Frontal cortex (tissue), 4 donors: Measurements from ENCODE around the gene LY86. TPM values are rescaled to one million over a fixed set of nuclear protein-coding genes. Genes with fewer than 3 reads are reported as not detected.
A peak's percentile ranks its signal among the peaks of the same experiment; 100 is the strongest.

ENCODE experiments used
- DNase-seq, 2 donors: peaks; one replicate each; pipeline ENCODE4 v3.0.0; 2012; ENCODE audit warnings: low spot score in 2 of 2
- FAIRE-seq: peaks from 2 replicates; lab custom pipeline; 2012; peaks lifted over from hg19 to GRCh38; lab: Jason Lieb, UNC
- total RNA-seq: library from RNA; depleted of rRNA; stranded (reverse); fragments of >200 nt; gene quantifications from one replicate; pipeline ENCODE4 v1.2.3, GENCODE V29; 2014
- donor health status: control.
- donor health status: control.
- donor health status: control.

Gene LY86
- total RNA-seq, 1 donor from 2014 or later = 2.9 TPM

DNA sequence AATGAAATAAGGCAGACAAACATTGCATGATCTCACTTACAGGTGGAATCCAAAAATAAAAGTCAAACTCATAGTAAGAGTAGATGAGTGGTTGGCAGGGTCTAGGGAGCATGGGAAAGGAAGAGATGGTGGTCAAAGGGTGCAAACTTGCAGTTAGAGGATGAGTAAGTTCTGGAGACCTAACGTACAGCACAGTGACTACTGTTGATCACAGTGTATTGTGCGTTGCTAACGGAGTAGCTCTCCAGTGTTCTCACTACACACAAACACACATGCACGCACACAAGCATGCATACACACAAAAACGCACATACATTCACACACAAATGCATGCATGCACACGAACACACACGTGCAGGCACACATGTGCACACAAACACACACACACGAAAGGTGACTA, 54.9 kb downstream of the LY86 start:
- no peak for FAIRE-seq
- DNase-seq = no peak

DNA sequence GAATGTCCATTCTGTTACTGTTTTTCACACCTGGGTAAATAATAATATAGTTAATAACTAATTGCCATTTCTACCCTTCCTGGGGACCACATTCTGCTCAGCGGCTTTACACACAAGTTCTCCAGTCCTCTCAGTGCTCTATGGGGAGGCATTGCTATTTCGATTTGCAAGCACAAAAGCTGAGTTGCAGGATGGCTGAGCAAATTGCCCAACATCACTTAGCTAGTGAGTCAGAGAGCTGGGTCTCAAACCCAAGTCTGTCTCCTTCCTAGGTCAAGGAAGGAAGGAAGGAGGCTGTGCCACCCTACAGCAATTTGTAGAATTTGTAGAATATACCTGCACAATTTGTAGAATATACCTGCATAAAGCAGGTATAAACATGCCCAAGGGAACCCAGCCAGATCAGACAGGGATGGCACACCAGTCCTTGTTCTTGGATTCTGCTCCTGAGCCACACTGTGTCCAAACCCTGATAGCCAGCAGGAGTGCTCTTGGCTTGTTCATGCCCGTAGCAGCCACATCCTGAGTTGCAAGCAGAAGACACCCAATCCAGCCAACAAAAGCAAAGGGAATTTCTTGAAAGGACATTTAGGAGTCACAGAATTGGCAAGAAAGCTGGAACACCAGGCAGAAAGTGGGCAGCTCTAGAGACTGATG, 56.9 kb downstream of the LY86 start:
- FAIRE-seq (no peak), DNase-seq (no peak)

DNA sequence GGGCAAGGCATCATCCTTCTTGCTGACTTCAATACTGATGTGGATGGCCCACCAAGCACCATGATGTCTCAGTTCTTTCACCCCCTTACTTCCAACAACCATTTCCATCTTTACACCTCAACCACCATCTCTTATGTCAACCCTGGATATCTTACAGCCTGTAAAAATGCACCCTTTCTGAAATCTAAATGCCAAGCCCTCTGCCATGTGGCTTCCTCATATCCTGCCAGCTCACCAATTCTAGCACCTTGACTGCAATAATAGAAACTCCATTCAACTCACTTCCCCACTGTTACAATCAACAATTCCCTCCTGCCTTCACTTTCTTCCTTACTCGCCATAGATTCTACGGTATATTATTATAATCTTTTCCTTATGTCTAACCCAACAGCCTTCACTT, 57.9 kb downstream of the LY86 start:
- FAIRE-seq = no peak
- DNase-seq = no peak

DNA sequence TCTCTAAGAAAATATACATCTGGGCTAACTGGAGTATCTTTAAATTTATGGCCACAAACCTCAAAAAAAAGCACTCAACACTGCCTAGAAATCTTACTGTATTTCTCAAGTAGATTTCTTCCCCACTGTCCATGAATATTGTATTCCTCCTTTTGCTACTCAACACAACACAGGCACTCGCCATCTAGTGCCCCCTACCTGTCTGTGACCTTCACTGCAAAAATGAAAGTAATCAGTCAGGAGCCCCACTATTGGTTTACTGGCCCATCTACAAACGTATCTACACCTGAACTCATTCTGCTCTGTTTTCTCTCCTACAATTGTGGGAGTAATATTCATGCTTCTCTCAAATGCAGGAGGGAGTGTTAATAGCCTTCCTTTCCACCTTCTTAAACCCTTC, 58.3 kb downstream of the LY86 start:
- DNase-seq (no peak), FAIRE-seq (no peak)

DNA sequence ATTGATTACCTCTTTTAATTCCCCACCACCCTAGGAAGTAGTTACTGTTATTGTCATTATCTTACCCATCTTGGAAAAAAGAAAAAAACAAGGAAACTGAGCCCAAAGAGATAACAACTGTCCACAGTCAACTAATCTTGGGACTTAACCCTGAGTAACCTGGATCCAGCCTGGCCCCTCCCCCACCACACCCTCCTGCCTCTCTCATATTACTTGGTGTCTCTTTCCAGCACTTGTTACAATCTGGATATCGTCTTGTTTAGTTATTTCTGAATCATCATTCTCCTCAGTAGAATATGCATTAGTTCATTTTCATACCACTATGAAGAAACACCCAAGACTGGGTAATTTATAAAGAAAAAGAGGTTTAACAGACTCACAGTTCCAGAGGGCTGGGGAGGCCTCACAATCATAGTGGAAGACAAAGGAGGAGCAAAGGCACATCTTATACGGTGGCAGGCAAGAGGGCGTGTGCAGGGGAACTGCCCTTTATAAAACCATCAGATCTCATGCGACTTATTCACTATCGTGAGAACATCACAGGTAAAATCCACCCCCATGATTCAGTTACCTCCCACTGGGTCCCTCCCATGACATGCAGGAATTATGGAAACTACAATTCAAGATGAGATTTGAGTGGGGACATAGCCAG, 60.3 kb downstream of the LY86 start:
- no peak for DNase-seq
- no peak for FAIRE-seq

DNA sequence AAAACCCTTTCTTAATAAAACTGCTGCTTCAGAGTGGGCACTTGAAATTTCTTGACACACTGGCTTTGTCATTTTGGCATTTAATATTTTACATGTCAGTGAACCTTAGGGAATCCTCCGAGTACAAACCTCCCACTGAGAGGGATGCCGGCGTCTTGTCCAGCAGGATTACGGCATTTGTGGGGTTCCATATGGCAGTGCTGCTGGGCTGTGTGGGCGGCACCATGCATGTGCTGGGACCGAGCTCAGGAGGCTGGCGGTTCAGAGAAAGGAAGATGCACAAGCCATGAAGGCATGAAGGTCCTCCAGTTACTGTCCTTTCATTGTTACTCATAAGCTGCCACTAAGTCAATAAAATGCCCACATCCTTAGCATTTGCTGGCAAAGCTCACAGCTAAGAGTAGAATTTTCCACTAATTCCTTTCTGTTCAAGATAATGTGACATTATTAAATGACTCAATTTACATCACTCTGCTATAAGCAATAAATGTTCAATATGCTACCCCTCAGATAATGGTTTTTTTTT, 61.4 kb downstream of the LY86 start:
- FAIRE-seq = no peak
- no peak for DNase-seq

DNA sequence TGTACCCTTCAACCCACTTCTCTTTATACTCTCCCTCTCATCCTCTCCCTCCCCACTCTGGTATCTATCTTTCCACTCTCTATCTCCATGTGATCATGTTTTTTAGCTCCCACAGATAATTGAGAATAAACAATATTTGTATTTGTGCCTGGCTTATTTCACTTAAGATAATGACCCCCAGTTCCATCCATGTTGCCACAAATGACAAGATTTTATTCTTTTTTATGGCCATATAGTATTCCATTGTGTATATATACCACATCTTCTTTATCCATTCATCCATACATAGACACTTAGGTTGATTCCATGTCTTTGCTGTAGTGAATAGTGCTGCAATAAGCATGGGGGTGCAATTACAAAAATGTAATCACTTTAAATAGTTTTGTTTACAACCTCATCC, 62.3 kb downstream of the LY86 start:
- FAIRE-seq (no peak), DNase-seq (no peak)

DNA sequence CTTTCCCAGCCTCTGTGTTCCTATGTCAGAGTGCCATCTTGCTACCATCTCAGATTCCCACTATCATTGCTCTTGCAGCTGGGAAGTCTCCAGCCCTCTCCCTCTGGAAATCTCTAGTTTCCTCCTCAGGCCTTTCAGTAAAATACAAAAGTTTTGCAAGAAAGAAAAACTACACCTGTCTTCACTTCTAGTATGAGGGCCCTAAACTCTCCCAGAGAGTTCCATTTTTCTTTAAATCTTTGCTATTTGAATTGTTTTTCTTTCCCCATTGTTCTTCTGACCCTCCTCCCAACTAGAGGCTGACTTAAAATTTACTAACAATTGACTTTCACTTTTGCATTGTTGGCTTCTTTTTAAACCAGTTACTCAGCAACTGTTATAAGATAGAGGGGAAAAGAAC, 62.8 kb downstream of the LY86 start:
- FAIRE-seq (no peak), DNase-seq (no peak)

DNA sequence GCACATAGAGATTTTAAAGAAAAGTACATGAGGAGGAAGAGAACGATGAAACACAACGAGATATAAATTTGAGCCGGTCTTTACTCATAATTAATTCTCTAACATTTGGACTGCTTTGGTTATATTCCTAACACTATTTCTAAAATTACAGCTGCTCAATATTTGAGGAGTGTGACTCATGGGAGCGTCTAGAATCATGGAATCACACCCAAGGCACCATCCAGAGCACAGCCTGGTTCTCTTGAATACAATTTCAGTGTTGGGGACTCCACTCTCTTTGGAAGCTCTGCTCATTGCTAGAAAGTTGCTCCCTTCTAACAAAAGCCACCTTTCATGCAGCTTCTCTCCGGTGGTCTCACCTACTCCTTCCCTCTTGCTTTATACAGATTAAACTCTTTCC, 64.4 kb downstream of the LY86 start:
- no peak for FAIRE-seq
- no peak for DNase-seq

DNA sequence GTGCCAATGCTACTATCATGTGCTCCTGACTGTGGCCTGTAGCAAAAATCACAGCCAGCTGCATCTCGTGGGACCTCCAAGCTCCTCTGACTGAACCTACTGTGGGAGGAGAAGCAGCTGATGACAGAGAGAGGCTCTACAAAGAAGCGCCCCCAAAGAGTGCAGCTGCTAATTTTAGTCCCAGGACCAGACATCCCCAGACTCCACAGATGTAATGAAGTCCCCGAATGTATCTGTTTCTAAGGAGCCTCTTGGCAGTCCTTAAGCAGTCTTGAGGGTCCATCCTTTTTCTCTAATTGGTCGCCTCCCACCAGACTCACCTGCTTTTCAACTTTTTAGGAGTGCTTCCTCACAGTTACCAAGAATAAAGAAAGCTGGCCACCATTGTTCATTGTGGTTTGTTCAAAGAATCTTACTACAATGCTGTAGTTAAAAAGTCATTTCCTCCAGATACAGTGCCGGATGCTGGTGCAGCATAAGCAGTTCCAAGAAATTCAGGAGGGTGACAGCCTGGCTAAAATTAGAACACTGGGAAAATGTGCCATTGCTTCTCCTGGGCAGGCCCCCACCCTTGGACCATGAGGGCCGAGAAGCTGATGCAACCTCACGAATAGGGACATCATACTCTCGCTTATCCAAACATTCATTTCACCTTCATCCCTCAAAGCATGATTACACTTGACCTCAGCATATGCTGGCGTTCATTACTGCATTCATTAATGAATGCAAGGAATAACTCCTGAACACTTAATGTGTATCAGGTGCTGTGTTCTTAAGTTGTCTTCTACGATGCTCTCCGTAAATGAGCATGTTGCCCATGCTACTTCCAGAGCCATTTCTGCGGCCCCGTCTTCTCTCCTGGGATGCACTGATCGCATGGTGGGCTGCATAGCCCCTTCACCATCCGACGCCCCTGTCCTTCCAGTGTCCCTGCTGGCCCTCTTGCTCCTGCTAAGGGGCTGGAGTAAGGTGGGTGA, 66.4 kb downstream of the LY86 start:
- FAIRE-seq (no peak), DNase-seq (peak in 1 of 2 donors; percentile 28)

DNA sequence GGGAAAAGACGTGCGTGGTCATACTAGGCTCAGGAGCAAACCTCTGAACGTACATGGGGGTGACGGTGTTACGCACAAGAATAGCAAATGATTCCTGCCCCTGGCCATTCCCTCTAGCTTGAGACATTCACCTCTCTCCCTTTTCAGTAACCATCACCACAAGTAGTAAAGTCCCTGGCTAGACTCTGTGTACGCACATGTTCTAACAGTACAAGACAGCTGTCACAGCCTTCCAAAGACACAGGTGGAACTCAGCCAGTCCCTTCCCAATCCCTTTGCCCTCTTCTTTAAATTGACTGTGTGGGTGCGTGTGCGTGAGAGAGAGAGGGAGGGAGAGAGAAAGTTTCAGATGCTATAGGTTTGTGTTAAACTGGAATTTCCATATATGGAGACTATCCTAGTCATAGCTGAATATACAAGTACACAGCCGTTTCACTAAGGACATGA, 67.3 kb downstream of the LY86 start:
- FAIRE-seq = no peak
- DNase-seq = no peak

DNA sequence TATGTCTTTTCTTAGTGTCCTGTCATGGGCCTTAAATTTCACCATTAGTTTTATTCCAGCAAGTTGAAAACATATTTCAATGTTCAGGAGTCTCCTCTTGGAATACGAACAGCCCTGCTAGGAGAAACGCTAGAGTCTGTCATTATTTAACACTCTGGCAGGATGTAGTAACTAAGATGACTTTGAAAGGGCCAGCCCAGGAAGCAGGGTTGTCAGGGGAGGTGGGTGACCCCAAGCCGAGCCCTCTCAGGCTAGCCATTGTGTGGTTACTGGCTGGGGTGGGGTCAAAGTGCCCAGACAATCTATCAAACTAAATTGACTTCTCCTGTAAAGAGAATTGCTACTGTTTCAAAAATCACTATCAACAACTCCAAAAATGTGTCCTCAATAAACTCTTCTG, 67.8 kb downstream of the LY86 start:
- FAIRE-seq (no peak), DNase-seq (no peak)

DNA sequence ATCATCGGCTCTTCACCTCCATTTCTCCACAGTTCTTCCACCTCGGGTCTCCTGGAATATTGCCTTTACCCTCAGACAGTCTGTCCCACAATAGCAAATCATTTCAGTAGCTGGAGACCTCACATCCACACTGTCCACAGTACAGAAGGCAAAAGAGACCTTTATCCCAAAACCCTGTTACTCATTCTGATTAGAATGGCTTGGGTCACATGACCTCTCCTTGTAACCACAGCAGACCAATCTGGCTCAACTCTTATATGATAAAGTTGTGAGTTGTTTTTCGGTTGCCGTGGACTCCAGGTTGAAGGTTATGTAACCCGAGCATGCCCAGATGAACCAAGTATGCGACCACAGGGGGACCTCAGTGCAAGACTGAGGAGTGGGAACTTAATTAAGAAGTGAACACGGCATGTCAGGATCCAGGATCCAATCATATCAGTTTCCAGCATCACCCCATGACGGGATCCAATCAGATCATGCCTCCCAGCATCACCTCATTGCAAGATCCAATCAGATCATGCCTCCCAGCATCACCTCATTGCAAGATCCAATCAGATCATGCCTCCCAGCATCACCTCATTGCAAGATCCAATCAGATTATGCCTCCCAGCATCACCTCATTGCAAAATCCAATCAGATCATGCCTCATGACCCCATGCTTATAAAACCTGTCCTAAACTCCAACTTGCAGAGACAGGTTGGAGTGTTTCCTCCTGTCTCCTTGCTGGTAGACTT, 68.7 kb downstream of the LY86 start:
- no peak for DNase-seq
- no peak for FAIRE-seq

DNA sequence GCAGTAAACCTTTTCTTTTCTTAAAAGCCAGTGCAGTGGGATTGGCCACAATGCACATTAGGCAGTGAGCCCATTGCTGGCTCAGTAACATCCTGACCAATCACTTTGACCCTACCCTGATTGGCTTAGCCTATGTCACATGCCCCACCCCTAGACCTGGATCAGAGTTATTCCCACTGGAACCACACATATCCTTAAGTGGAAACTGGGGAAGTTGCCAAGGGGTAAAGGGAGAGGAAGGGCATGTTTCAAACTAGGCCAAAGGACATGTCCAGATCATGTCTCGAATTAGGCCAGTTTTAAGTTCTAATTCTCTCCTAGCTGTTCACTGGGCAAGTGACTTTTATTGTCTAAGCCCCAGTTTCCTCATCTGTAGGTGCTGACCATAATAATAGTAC, 69.3 kb downstream of the LY86 start:
- FAIRE-seq (no peak), DNase-seq (no peak)

DNA sequence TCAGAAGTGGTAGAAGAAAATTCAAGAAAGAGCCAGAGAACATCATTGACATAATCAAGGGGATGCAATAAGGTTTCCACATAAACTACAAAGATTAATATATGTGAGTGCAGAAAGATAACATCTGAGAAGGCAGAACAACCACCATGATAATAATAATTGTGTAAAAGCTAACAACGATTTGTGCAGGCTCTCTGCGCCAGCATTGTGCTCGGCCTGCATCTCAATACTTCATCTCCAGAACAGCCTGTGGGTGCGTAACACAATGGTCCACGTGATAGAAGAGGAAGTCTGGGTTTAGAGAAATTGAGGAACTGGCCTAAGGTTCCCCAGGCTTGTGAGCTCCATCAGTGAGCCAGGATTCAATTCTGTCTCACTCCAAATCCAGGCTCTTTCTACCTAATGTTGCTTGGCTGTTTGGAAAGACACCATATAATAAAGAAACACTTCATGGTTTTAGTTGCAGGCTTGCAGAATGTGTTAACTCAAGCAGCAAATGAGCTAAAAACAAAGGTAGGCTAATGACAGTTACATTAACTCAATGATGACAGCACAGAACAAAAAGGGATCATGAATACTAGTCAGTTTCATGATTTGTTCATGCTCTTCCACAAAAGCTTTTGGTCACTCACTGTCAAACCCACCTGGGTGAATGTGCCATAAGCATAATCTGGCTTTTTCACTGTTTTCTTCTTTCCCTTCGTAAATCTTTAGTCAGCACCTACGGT, 71.2 kb downstream of the LY86 start:
- DNase-seq (no peak), FAIRE-seq (no peak)

DNA sequence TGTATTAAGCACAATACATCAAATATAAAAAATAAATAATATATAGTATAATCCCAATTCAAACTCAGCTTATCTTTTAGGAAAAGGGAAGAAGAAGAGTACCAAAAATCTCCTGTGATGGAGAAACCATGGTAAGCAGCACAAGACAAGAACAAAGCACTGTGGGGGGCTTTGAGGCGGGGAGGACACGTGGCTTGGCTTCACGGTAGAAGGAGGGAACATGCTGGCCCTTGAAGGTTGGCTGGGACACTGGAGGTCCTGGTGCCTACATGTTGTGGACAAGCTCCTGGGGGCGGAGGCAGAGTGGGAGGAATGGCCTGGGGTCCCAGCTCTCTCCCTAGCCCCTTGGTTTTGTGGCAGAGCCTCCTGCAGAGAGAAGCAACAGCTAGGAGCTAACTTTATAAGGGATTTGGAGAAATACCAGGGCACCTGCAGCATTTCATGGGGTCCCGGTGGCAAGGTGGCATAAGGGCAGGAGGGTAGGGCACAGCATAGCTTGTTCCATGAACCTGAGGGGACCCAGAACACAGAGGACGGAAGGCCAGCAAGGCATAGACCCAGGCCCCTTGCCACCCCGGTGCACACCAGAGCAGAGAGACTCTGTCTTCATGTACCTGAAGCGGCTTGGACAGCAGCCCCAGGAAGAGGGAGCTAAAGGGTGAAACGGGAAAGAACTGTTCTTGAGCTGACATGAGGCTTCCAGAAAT, 72.0 kb downstream of the LY86 start:
- DNase-seq (no peak), FAIRE-seq (no peak)

DNA sequence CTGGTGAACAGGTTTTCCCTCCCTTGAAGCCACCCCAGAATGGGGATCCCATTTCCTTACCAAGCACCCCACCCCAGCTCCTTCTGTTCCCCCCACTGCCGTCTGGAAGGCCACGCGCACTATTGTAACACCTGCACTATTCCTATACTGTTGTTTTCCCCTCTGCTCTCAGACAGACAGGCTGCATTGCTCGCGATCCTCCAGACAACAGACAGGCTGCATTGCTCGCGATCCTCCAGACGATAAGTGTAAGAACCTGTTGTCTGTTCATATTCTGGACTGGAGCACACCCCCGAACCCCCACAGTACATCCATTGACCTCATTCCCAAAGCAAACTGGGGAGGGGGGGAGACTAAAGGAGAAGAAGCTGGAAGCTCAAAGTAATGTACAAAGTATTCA, 72.7 kb downstream of the LY86 start:
- FAIRE-seq (no peak), DNase-seq (no peak)

DNA sequence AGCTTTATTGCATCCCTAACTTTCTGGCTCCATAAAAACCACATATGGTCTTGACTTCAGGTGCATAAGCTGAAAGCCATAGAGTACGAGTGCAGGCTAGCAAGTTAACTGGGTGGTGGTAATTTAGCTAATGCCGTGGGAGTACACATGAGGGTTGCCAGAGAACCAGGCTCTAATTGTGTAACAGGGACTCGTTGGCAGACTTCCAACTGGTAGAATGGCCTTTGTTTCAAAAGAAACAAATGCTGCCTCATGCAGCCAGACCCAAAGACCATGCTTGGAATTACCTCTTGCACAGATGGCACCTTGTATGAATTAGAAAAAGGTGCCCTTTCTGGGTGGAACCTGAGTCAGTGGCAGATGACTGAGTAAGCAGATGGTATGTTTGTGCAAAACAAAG, 73.2 kb downstream of the LY86 start:
- FAIRE-seq = no peak
- no peak for DNase-seq
